GM10847 (cell line): ENCODE results near the gene ABHD2.

Source experiments
- POLR2A ChIP-seq: IDR thresholded peaks from 2 replicates; pipeline ENCODE4 v1.6.1; 2011; ENCODE audit not compliant: insufficient read length; ENCODE audit errors: extremely low read depth

ABHD2 gene

GRCh38 chr15:89178307-89178977 is 90.2 kb downstream of the ABHD2 start:
- no peak for TF ChIP-seq POLR2A

- TF ChIP-seq POLR2A: no peak
Observed at GRCh38 chr15:89179966-89180875, 92.0 kb downstream of the ABHD2 start.

GRCh38 chr15:89184357-89184756 is 96.1 kb downstream of the ABHD2 start:
- no peak for TF ChIP-seq POLR2A

- TF ChIP-seq POLR2A: no peak
Observed at GRCh38 chr15:89184886-89185526, 96.8 kb downstream of the ABHD2 start.

GRCh38 chr15:89186803-89187202 is 98.5 kb downstream of the ABHD2 start:
- TF ChIP-seq POLR2A: no peak

- no peak for TF ChIP-seq POLR2A
Observed at GRCh38 chr15:89187301-89187985, 99.2 kb downstream of the ABHD2 start.

- TF ChIP-seq POLR2A: no peak
Observed at GRCh38 chr15:89187986-89188514, 99.8 kb downstream of the ABHD2 start.

GRCh38 chr15:89192136-89192535 is 103.9 kb downstream of the ABHD2 start:
- TF ChIP-seq POLR2A: no peak

GRCh38 chr15:89192766-89193165 is 104.5 kb downstream of the ABHD2 start:
- TF ChIP-seq POLR2A: no peak

- no peak for TF ChIP-seq POLR2A
Observed at GRCh38 chr15:89194608-89195007, 106.4 kb downstream of the ABHD2 start.

GRCh38 chr15:89195836-89196235 is 107.6 kb downstream of the ABHD2 start:
- no peak for TF ChIP-seq POLR2A

- no peak for TF ChIP-seq POLR2A
Observed at GRCh38 chr15:89196241-89196640, 108.0 kb downstream of the ABHD2 start.

- TF ChIP-seq POLR2A: no peak
Observed at GRCh38 chr15:89196994-89197393, 108.7 kb downstream of the ABHD2 start.

GRCh38 chr15:89197503-89197971 is 109.3 kb downstream of the ABHD2 start:
- TF ChIP-seq POLR2A: no peak

GRCh38 chr15:89198196-89198595 is 109.9 kb downstream of the ABHD2 start:
- no peak for TF ChIP-seq POLR2A
